Activated B cell treated with CpG ODN at 0.5 μM for 24 hours (primary cell): ENCODE results near the gene UQCRC2. TPM values are rescaled to one million over a fixed set of nuclear protein-coding genes. Genes with fewer than 3 reads are reported as not detected.
A peak's percentile ranks its signal among the peaks of the same experiment; 100 is the strongest.

ENCODE experiments used
- ATAC-seq: fragments of 200-7000 bp; cut with Tn5 transposase; one replicate; pipeline ENCODE4 v1.10.0; 2021; ENCODE audit warnings: low read depth, mild to moderate bottlenecking, moderate library complexity
- CTCF ChIA-PET: fragments of 350-600 bp; sonication (Branson Sonifier 250); formaldehyde crosslinking; loops from one replicate; lab custom pipeline; 2021; ENCODE audit warnings: antibody characterized with exemption; lab: Charles Lee
- POLR2A ChIA-PET: fragments of 350-600 bp; sonication (Branson Sonifier 250); formaldehyde crosslinking; loops from one replicate; lab custom pipeline; 2021; ENCODE audit warnings: antibody characterized with exemption; lab: Charles Lee
- DNase-seq: peaks from one replicate; pipeline ENCODE4 v3.0.0; 2022
- H3K27ac Mint-ChIP-seq: one replicate; pipeline ENCODE4 v1.8.0; 2020; ENCODE audit warnings: mixed read lengths
- H3K27me3 Mint-ChIP-seq: one replicate; pipeline ENCODE4 v1.8.0; 2021; ENCODE audit warnings: mixed read lengths
- H3K36me3 Mint-ChIP-seq: one replicate; pipeline ENCODE4 v1.8.0; 2021; ENCODE audit warnings: low read depth, mixed read lengths
- H3K4me1 Mint-ChIP-seq: one replicate; pipeline ENCODE4 v1.8.0; 2021; ENCODE audit warnings: mixed read lengths
- H3K4me3 Mint-ChIP-seq: one replicate; pipeline ENCODE4 v1.8.0; 2020; ENCODE audit warnings: mild to moderate bottlenecking, mixed read lengths
- H3K9me3 Mint-ChIP-seq: one replicate; pipeline ENCODE4 v1.8.0; 2020; ENCODE audit warnings: mixed read lengths
- CTCF ChIP-seq: fragments of 200-600 bp; IDR thresholded peaks from one replicate; pipeline ENCODE4 v1.8.0; 2022; ENCODE audit warnings: antibody characterized with exemption, mild to moderate bottlenecking
- intact Hi-C: fragments of 100-400 bp; cut with micrococcal nuclease; formaldehyde crosslinking; loops from one replicate; pipeline ENCODE4 v1.15.1; 2024
- total RNA-seq: library from RNA; stranded (reverse); gene quantifications from 2 replicates; pipeline ENCODE4 v1.2.3, GENCODE V29; 2022

UQCRC2 gene
- total RNA-seq, 1 donor from 2014 or later: 230 TPM

- DNase-seq (no peak), ATAC-seq (no peak)
- Mint-ChIP-seq H3K36me3 (peaks cover 2% of the 10 kb centered on the region), H3K4me3 (no peak overlapping the region), H3K4me1 (peaks cover 28% of the 10 kb centered on the region), H3K9me3 (no peaks in the 10 kb centered on the region), H3K27ac (no peak overlapping the region), H3K27me3 (no peaks in the 10 kb centered on the region)
- intact Hi-C loops: no loop called here
- POLR2A ChIA-PET: no interaction called here
- CTCF ChIA-PET: interaction anchor here (7.6 to 11.3 kb wide), 2 partner anchors 74 to 185 kb away, joined by 66 to 232 read pairs; no protein-coding TSS in a partner anchor
- no peak for TF ChIP-seq CTCF
These were observed 51.2 kb downstream of the UQCRC2 start for GRCh38 chr16:22004341-22004740.

DNA sequence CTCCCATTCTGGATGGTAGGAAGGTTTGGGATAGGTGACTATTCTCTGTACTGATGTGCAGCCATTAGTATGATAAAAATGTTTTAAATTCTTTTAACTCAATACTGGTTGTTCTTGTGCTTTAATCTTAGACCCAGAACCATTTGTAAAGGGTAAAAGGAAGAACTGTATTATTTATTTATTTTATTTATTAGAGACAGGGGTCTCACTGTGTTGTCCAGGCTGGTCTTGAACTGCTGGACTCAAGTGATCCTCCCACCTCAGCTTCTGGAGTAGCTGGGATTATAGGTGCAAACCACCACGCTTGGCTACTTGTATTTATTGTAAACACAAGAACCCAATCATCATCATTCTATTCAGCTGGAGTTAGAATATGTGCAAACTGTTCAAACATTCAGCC, 52.6 kb downstream of the UQCRC2 start:
- no peak overlapping the region for H3K4me3 Mint-ChIP-seq
- ChIA-PET CTCF (interaction anchor here (11.3 kb wide), 1 partner anchor 72 kb away, joined by 232 read pairs; no protein-coding TSS in a partner anchor), POLR2A (interaction anchor here (2.4 kb wide), 1 partner anchor 189 kb away, joined by 6 read pairs; no protein-coding TSS in a partner anchor)
- H3K27ac Mint-ChIP-seq: no peak overlapping the region
- DNase-seq (no peak), ATAC-seq (no peak)
- intact Hi-C loops: no loop called here
- H3K27me3 Mint-ChIP-seq: no peaks in the 10 kb centered on the region
- H3K9me3 Mint-ChIP-seq: no peaks in the 10 kb centered on the region
- peaks cover 3% of the 10 kb centered on the region for H3K36me3 Mint-ChIP-seq
- no peak for TF ChIP-seq CTCF
- peaks cover 37% of the 10 kb centered on the region for H3K4me1 Mint-ChIP-seq

GRCh38 chr16:22006636-22007035, 53.5 kb downstream of the UQCRC2 start:
- ATAC-seq (no peak), DNase-seq (no peak)
- CTCF ChIA-PET: interaction anchor here (1.0 to 11.3 kb wide), 5 partner anchors 71 to 291 kb away, joined by 3 to 232 read pairs (median 4); partner anchors contain the start of gene POLR3E
- Mint-ChIP-seq H3K4me3 (peak overlapping the region; percentile 85), H3K36me3 (peaks cover 3% of the 10 kb centered on the region), H3K27me3 (no peaks in the 10 kb centered on the region), H3K4me1 (peaks cover 35% of the 10 kb centered on the region), H3K27ac (peak overlapping the region; percentile 79), H3K9me3 (no peaks in the 10 kb centered on the region)
- no peak for TF ChIP-seq CTCF
- POLR2A ChIA-PET: interaction anchor here (1.0 to 4.1 kb wide), 6 partner anchors 9 to 188 kb away, joined by 3 to 45 read pairs (median 6); no protein-coding TSS in a partner anchor
- intact Hi-C loops: no loop called here

- TF ChIP-seq CTCF: no peak
- H3K4me1 Mint-ChIP-seq: peaks cover 36% of the 10 kb centered on the region
- CTCF ChIA-PET: interaction anchor here (1.0 to 11.3 kb wide), 6 partner anchors 25 to 290 kb away, joined by 3 to 232 read pairs (median 4); partner anchors contain the start of gene POLR3E
- H3K27ac Mint-ChIP-seq: peak overlapping the region; percentile 79
- H3K9me3 Mint-ChIP-seq: no peaks in the 10 kb centered on the region
- peak overlapping the region; percentile 85 for H3K4me3 Mint-ChIP-seq
- DNase-seq (no peak), ATAC-seq (no peak)
- POLR2A ChIA-PET: interaction anchor here (1.0 to 4.1 kb wide), 9 partner anchors 9 to 187 kb away, joined by 3 to 45 read pairs (median 5); no protein-coding TSS in a partner anchor
- no peaks in the 10 kb centered on the region for H3K27me3 Mint-ChIP-seq
- H3K36me3 Mint-ChIP-seq: peaks cover 3% of the 10 kb centered on the region
- intact Hi-C loops: no loop called here
These were observed 54.0 kb downstream of the UQCRC2 start for GRCh38 chr16:22007159-22007508.

- DNase-seq (peak; percentile 69), ATAC-seq (peak; percentile 90)
- ChIA-PET POLR2A (interaction anchor here (0.6 to 4.1 kb wide), 12 partner anchors 8 to 631 kb away, joined by 3 to 45 read pairs (median 4); partner anchors contain the start of genes EEF2K and POLR3E), CTCF (interaction anchor here (1.0 to 11.3 kb wide), 6 partner anchors 25 to 289 kb away, joined by 3 to 232 read pairs (median 4); partner anchors contain the start of gene POLR3E)
- peak within 1 kb of the TSS; percentile 79 for H3K27ac Mint-ChIP-seq
- peaks cover 40% of the 10 kb centered on the region for H3K4me1 Mint-ChIP-seq
- H3K36me3 Mint-ChIP-seq: peaks cover 3% of the 10 kb centered on the region
- intact Hi-C loops: no loop called here
- peak within 1 kb of the TSS; percentile 89 for H3K4me3 Mint-ChIP-seq
- no peaks in the 10 kb centered on the region for H3K9me3 Mint-ChIP-seq
- TF ChIP-seq CTCF: no peak
- H3K27me3 Mint-ChIP-seq: no peaks in the 10 kb centered on the region
These were observed 54.5 kb downstream of the UQCRC2 start, which contains the start of gene MOSMO for GRCh38 chr16:22007509-22008214. TSS of gene MOSMO (plus strand) at chr16:22008111. CDS start at chr16:22008302, 191 bp downstream.
